Measurements from ENCODE around the gene NAT9. TPM values are rescaled to one million over a fixed set of nuclear protein-coding genes. Genes with fewer than 3 reads are reported as not detected.

Gene NAT9
- total RNA-seq, 1 experiment from 2014 or later: 35.5 TPM

DNA sequence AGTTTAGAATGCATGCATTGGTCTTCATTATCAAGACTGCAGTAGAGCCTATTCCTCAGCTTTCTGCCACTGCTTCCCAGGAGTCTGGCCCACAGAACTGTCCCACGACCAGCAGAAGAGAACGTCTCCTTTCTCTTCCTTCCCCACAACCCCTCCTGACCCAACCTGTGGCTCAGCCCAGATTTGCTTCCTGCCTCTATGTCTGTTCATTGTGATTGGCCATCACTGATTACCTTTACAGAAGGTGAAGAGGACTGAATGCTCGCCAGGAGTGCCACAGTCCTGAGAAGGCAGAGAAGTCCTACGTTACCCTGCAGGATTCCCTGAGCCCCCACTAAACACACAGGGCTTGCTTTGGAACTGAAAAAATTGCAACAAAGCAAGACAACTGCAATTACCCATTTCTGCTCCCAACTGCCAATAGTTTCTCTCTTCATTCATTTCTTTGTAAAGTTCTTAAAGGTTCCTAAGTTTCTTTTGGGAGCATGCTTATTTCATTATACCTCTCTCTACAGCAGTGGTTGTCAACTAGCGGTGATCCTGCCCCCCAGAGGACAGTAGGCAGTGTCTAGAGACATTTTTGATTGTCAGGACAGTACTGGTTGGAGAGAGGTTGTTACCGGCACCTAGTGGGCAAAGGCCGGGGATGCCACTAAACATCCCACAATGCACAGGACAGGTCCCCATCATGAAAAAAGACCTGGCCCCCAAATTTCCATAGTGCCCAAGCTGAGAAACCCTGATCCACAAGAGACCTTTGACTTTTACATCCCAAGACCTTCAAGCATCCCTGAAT, 4.5 kb upstream of the NAT9 start:
- peak; percentile 64 for DNase-seq (ENCODE audit: low read depth)

DNA sequence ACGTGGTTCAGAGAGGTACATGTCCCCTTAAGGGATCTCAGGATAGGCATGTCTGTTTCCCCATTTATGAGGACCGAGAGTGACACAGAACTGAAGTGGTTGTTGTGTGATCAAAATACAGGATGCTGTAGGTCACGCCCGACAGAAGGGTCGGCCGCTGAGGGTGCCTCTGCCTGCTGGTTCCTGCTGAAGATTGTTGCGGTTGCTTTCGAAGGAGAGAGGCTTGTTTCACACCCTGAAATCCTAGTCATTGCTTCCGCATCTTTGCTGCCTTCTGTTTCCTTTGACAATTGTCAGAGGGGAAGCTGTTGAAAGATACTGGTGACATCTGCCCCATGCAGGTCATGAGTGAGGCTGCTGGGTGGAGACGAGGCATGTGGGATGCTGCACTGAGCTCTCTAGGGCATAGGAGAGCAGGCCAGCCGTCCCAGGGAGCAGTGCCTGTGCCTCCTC, 3.8 kb upstream of the NAT9 start:
- DNase-seq (ENCODE audit: low read depth): no peak

DNA sequence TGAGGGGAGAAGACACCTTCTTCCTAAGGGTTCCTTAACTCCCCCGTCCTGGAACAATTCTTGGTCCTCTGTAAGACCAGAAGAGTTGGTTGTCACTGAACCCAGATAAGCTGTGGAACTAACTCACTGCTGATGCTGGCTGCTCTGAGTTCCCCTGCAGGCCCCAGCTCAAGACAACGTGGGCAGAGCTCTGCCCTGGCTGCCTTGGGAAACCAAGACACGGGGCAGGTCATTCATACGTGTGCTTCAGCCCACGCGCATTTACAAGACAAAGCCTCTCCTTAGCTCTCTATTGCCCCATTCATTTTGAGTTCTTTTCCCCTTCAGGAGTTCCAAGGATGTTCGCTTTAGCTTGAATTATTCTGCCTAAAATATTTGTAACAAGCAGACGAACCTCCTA, 3.4 kb upstream of the NAT9 start:
- no peak for DNase-seq (ENCODE audit: low read depth)

GRCh38 chr17:74778960-74779359, 2.8 kb upstream of the NAT9 start:
- no peak for DNase-seq (ENCODE audit: low read depth)

GRCh38 chr17:74777901-74778515, 1.9 kb upstream of the NAT9 start:
- DNase-seq (ENCODE audit: low read depth): no peak

DNA sequence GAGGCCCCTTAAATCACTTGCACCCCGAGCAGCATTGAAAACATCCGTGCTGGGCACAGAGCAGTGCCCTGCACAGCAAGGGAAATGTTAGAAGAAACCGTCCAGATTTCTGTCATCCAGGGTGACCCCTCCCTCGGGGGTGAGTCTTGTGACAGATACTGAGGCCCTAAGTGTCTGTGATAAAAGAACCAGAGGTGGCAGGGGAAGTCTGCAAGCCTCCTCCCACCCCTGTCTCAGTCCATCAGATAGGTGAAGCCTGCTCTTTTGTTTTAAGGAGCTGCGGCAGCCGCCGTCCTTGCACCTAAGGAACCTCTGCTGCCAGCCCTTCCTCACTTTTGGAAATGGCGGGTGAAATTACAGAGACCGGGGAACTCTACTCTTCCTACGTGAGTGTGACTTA, 845 bp upstream of the NAT9 start:
- DNase-seq (ENCODE audit: low read depth): no peak

DNA sequence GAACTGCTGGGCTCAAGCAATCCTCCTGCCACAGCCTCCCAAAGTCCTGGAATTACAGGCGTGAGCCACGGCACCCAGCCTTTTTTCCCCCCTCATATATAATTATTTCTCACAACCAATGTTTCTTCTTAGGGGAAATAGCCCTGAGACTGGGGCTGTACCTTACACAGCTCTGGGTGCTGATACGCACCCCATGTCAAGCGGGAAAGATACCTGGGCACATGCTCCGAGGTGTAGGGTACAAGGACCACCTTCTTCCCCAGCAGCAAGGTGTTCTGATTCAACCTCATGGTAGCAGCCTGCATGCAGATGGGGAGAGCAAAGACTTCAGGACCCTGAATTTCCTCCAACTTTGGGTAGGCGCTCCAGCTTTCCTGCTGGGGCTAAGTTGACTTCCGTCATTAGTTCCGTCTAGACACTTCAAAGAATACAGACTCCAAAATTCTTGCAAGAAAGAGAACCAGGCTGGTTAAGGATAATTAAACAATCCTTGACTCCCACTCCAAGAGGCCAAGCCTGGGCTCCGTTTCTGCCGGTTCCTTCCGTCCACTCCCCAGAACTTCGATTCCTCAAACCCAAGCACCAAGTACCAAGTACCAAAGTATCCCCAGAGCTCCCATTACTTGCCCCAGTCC, 619 bp downstream of the NAT9 start:
- no peak for DNase-seq (ENCODE audit: low read depth)

DNA sequence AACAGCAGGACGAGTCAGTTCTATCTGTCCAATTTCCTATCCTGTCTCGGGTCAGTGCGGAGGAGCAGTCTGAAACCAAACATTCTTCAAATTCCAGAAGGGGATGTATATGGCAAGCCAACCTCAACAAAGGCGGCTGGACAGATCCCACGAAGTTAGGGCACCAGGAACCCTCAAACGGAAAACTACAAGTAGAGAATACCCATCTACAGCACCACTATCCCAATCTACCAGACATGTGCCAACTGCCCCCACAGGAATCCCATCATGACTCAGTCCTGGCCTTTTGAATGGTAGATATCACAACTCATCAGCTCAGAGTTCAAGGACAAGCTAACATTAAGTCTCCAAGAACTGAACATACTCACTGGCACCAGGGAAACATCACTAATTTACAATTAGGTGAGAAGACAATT, 2.3 kb downstream of the NAT9 start:
- DNase-seq (ENCODE audit: low read depth): peak; percentile 68

DNA sequence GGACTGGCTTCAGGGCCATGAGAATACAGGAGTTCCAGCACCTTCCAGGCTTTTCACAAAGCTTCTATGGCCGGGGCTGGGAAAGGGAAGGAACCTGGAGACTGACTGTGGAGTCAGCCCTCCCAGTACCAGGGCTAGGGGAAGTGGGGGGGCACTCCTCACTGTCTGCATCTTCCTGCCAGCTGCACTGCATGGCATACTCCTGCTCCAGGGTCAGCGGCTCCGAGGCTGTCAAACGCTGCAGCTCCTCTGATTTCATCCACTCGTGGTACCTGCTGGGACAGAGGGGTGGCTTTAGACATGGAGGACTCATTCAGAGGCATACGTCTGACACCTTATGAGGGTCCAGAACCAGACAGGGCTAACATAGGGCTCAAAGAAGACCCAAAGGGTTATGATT, 2.7 kb downstream of the NAT9 start:
- no peak for DNase-seq (ENCODE audit: low read depth)

GRCh38 chr17:74772053-74772452, 4.1 kb downstream of the NAT9 start:
- no peak for DNase-seq (ENCODE audit: low read depth)

- DNase-seq (ENCODE audit: low read depth): no peak
Observed at GRCh38 chr17:74771319-74771914, 4.7 kb downstream of the NAT9 start.

DNA sequence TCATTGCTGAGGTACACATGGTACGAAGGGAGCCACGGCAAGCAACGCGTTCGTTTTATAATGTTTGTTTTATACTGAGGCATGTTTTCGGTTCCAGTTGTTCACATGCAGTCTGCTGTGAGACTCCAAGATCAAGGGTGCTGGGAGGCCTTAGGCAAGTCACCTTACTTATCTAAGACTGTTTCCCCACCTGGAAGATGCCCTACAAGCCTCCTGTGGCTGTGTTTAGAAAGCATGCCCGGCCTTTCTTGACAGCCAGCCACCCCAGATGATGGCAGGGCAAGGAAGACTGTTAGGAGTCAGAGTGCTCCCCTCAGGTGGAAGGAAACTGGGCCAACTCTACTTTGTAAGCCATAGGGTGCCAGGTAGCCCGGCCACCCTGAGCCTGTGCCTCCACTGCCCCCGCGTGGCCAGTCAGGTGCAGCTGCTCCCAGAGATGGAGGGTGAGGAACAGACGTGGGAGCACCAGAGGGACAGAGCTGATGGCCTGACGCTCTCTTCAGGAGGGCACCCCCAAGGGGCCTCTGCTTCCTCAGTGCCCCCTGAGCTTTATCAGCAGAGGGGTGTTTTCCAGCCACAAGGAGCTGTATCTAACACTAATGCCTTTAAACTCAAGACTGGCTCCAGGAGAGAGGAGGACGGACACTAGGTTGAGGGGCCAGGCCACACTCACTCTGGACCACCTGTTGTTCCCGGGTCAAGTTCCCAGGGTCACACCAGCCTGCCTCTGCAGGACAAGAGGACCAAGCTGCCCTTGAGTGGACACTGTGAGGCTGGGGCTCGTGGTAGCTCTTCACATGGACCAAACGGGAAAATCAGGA, 5.4 kb downstream of the NAT9 start:
- DNase-seq (ENCODE audit: low read depth): no peak

GRCh38 chr17:74769856-74770497, 6.2 kb downstream of the NAT9 start:
- DNase-seq (ENCODE audit: low read depth): no peak

GRCh38 chr17:74769266-74769855, 6.8 kb downstream of the NAT9 start:
- no peak for DNase-seq (ENCODE audit: low read depth)

- DNase-seq (ENCODE audit: low read depth): no peak
Observed at GRCh38 chr17:74768763-74769114, 7.4 kb downstream of the NAT9 start.

DNA sequence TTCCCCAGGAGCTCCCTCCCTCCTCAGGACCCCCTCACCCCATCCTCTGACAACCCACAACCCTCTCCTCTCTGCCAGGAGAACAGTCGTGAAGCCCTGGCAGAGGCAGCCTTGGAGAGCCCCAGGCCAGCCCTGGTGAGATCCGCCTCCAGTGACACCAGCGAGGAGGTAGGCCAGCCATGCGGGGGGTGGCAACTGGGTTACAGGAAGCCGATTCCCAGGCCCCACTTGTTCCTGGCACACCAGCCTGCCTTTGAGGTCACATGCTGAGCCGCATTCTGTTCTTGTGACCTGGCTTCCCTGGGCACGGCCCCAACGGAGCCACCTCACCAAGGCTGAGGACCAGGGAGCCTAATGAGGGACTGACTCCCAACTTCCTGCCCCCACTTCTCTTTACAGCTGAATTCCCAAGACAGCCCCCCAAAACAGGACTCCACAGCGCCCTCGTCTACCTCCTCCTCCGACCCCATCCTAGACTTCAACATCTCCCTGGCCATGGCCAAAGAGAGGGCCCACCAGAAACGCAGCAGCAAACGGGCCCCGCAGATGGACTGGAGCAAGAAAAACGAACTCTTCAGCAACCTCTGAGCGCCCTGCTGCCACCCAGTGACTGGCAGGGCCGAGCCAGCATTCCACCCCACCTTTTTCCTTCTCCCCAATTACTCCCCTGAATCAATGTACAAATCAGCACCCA, 7.9 kb downstream of the NAT9 start:
- DNase-seq (ENCODE audit: low read depth): peak; percentile 83

DNA sequence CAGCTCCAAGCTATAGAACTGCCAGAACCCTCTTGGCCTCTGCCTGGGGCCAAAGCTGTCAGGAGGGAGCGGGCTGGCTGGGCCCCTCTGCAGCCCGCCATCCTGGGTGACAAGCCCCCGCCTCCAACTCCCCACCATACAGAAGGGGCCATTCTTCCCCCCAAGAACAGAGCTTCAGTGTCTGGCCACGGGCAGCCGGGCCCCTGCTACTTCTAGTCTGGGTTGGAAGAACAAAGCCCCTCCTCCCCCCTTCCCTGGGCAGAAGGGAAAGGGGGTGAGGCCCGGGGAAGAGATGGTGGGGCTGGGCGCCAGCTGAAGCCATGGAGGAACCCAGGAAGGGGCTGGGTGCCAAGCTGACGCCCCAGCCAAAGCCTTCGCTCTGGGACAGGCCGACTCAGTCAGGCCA, 9.0 kb downstream of the NAT9 start:
- no peak for DNase-seq (ENCODE audit: low read depth)

DNA sequence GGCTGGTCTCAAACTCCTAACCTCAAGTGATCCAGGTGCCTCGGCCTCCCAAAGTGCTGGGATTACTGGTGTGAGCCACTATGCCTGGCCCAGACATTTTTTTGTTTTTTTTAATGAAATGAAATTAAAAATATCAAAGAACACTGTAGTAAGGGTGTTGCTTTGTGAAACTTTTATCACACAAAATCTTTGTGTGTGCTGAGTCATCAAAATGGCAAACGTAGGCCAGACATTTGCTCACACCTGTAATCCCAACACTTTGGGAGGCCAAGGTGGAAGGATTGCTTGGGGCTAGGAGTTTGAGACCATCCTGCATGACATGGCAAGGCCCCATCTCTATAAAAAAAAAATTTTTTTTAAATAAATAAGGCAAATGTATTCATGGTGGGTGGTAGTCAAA, 9.7 kb downstream of the NAT9 start:
- DNase-seq (ENCODE audit: low read depth): no peak

GRCh38 chr17:74764751-74765286, 11.3 kb downstream of the NAT9 start:
- no peak for DNase-seq (ENCODE audit: low read depth)
